Keratinocyte (primary cell): Measurements from ENCODE around the gene GSTM2. TPM values are rescaled to one million over a fixed set of nuclear protein-coding genes. Genes with fewer than 3 reads are reported as not detected.

Experiments used
- DNase-seq: peaks from one replicate; pipeline ENCODE4 v3.0.0-alpha.2; 2011; ENCODE audit warnings: low read depth, missing footprints, low spot score
- FAIRE-seq: peaks from 2 replicates; lab custom pipeline; 2011; peaks lifted over from hg19 to GRCh38; lab: Jason Lieb, UNC
- H2AFZ ChIP-seq: 2 replicates; pipeline ENCODE4 v1.6.0; 2012; ENCODE audit warnings: low read length, control low read depth, inconsistent platforms; ENCODE audit not compliant: control insufficient read depth
- H3K27ac ChIP-seq: 2 replicates; pipeline ENCODE4 v1.5.1; 2011; ENCODE audit warnings: low read length; ENCODE audit not compliant: control insufficient read depth, insufficient read depth
- H3K27me3 ChIP-seq: 3 replicates; pipeline ENCODE4 v1.6.0; 2011; ENCODE audit warnings: low read length; ENCODE audit not compliant: control insufficient read depth, insufficient read depth; ENCODE audit errors: extremely low read depth
- H3K36me3 ChIP-seq, 2 experiments: 2 replicates in 1 of 2; 3 replicates in 1 of 2; pipeline ENCODE4 v1.5.1; 2011; ENCODE audit warnings: low read length in 2 of 2, mild to moderate bottlenecking in 1 of 2; ENCODE audit not compliant: control insufficient read depth in 2 of 2, insufficient read depth in 2 of 2; ENCODE audit errors: extremely low read depth in 1 of 2
- H3K4me1 ChIP-seq: 3 replicates; pipeline ENCODE4 v1.5.1; 2011; ENCODE audit warnings: low read length; ENCODE audit not compliant: control insufficient read depth, insufficient read depth; ENCODE audit errors: extremely low read depth
- H3K4me2 ChIP-seq: 3 replicates; pipeline ENCODE4 v1.6.0; 2011; ENCODE audit warnings: low read depth, low read length; ENCODE audit not compliant: control insufficient read depth, insufficient read depth; ENCODE audit errors: extremely low read depth
- H3K4me3 ChIP-seq, 3 experiments: fragments of 200-600 bp in 1 of 3; sonication (generic) in 1 of 3; 2 replicates in 2 of 3; 3 replicates in 1 of 3; pipeline ENCODE4 v1.5.1; 2011 to 2016; ENCODE audit warnings: low read length in 3 of 3, mild to moderate bottlenecking in 3 of 3, control low read depth in 2 of 3, inconsistent platforms in 1 of 3, low read depth in 1 of 3, mixed read lengths in 1 of 3, mixed run types in 1 of 3, moderate library complexity in 1 of 3; ENCODE audit not compliant: control insufficient read depth in 2 of 3, insufficient read depth in 2 of 3; ENCODE audit errors: extremely low read depth in 1 of 3
- H3K79me2 ChIP-seq: 2 replicates; pipeline ENCODE4 v1.6.0; 2012; ENCODE audit warnings: low read length; ENCODE audit not compliant: control insufficient read depth, insufficient read depth
- H3K9ac ChIP-seq: 3 replicates; pipeline ENCODE4 v1.6.0; 2011; ENCODE audit warnings: low read length; ENCODE audit not compliant: control insufficient read depth, insufficient read depth; ENCODE audit errors: extremely low read depth
- H3K9me1 ChIP-seq: 3 replicates; pipeline ENCODE4 v1.6.0; 2011; ENCODE audit warnings: low read length; ENCODE audit not compliant: control insufficient read depth, insufficient read depth; ENCODE audit errors: extremely low read depth
- H3K9me3 ChIP-seq: 2 replicates; pipeline ENCODE4 v1.5.1; 2012; ENCODE audit warnings: low read depth, low read length; ENCODE audit not compliant: control insufficient read depth
- H4K20me1 ChIP-seq: 3 replicates; pipeline ENCODE4 v1.6.0; 2011; ENCODE audit warnings: low read length; ENCODE audit not compliant: control insufficient read depth, insufficient read depth; ENCODE audit errors: extremely low read depth
- CTCF ChIP-seq, 3 experiments: IDR thresholded peaks in 1 of 3; conservative IDR thresholded peaks in 1 of 3; optimal IDR thresholded peaks in 1 of 3; 2 replicates in 2 of 3; 3 replicates in 1 of 3; pipeline versions ENCODE3 to v1.5.1; 2011; ENCODE audit warnings: low read length in 3 of 3, mild to moderate bottlenecking in 3 of 3, moderate library complexity in 2 of 3, control low read depth in 1 of 3, inconsistent platforms in 1 of 3; ENCODE audit not compliant: insufficient read depth in 2 of 3; ENCODE audit errors: extremely low read depth in 1 of 3
- EZH2 ChIP-seq: IDR thresholded peaks from one replicate; pipeline ENCODE4 v1.6.1; 2012; ENCODE audit warnings: inconsistent platforms, mild to moderate bottlenecking, low read length, moderate library complexity
- dilution Hi-C: fragments of 300-500 bp; cut with MboI; formaldehyde crosslinking; loops from one replicate; pipeline ENCODE4 v1.7.0; 2020; ENCODE audit warnings: low sequenced_read_pairs; ENCODE audit not compliant: extremely low pct_ligation_motif_present
- polyA plus RNA-seq, 5 experiments: library from polyadenylated mRNA; depleted of rRNA in 3 of 5; stranded (reverse) in 3 of 5; stranded (forward) in 1 of 5; unstranded in 1 of 5; fragments of >200 nt; gene quantifications; 1 replicate in 1 of 5; 2 replicates in 3 of 5; 3 replicates in 1 of 5; pipeline versions ENCODE4 v1.2.1 to v1.2.3, GENCODE V29; 2011 to 2012; ENCODE audit warnings: missing spikeins in 2 of 5, low read depth in 1 of 5, low replicate concordance in 1 of 5

The GSTM2 gene
- polyA plus RNA-seq, 1 donor (not counting 4 experiments of a cell fraction or from before 2014, with no cell fraction given) = 11.1 TPM

- Histone ChIP-seq H2AFZ (no peak overlapping the region), H3K27me3 (no peaks in the 10 kb centered on the region), H3K27ac (no peak overlapping the region), H3K4me1 (no peaks in the 10 kb centered on the region), H4K20me1 (no peaks in the 10 kb centered on the region), H3K9me3 (no peaks in the 10 kb centered on the region), H3K4me2 (no peak overlapping the region), H3K4me3 (no peak overlapping the region), H3K36me3 (no peaks in the 10 kb centered on the region), H3K9ac (no peak overlapping the region), H3K9me1 (no peaks in the 10 kb centered on the region), H3K79me2 (no peaks in the 10 kb centered on the region)
- no peak for FAIRE-seq
- TF ChIP-seq EZH2 = no peak
- no peak for TF ChIP-seq CTCF (optimal IDR thresholded peaks at IDR 0.05 in 1 of 3, IDR thresholded peaks at IDR 0.05 in 1 of 3, conservative IDR thresholded peaks at IDR 0.05 in 1 of 3; ENCODE audit: extremely low read depth in 1 of 3, insufficient read depth in 2 of 3, low read length in 3 of 3)
- dilution Hi-C loops = no loop called here
- no peak for DNase-seq
These were observed 23.2 kb upstream of the GSTM2 start for GRCh38 chr1:109644670-109645069.

- H3K9me1 ChIP-seq = no peaks in the 10 kb centered on the region
- no peak for DNase-seq
- H3K4me2 ChIP-seq = no peak overlapping the region
- H3K27me3 ChIP-seq = no peaks in the 10 kb centered on the region
- no peak overlapping the region for H2AFZ ChIP-seq
- H3K27ac ChIP-seq = no peak overlapping the region
- no peaks in the 10 kb centered on the region for H3K4me1 ChIP-seq
- H3K36me3 ChIP-seq = no peaks in the 10 kb centered on the region
- no peaks in the 10 kb centered on the region for H3K79me2 ChIP-seq
- dilution Hi-C loops = no loop called here
- no peak overlapping the region for H3K4me3 ChIP-seq
- no peaks in the 10 kb centered on the region for H4K20me1 ChIP-seq
- H3K9ac ChIP-seq = no peak overlapping the region
- no peaks in the 10 kb centered on the region for H3K9me3 ChIP-seq
- no peak for TF ChIP-seq CTCF (optimal IDR thresholded peaks at IDR 0.05 in 1 of 3, IDR thresholded peaks at IDR 0.05 in 1 of 3, conservative IDR thresholded peaks at IDR 0.05 in 1 of 3; ENCODE audit: extremely low read depth in 1 of 3, insufficient read depth in 2 of 3, low read length in 3 of 3)
- no peak for TF ChIP-seq EZH2
- no peak for FAIRE-seq
These were observed 18.4 kb upstream of the GSTM2 start for GRCh38 chr1:109649491-109649914.
